Measurements from ENCODE around the gene ZNF787.

GRCh38 chr19:56161534-56161933, 40.4 kb upstream of the ZNF787 start:
- TF ChIP-seq CTCF (IDR thresholded peaks at IDR 0.05; ENCODE audit: low read depth, low read length, missing input control): no peak
- no peak for TF ChIP-seq MAX (IDR thresholded peaks at IDR 0.05)
- TF ChIP-seq YY1 (IDR thresholded peaks at IDR 0.05): no peak
- no peak for TF ChIP-seq SP1 (IDR thresholded peaks at IDR 0.05)
- TF ChIP-seq RAD21 (IDR thresholded peaks at IDR 0.05): no peak
- TF ChIP-seq FOXA1 (IDR thresholded peaks at IDR 0.05): no peak

All from liver (tissue), 3 donors.